Lower lobe of right lung (tissue), 2 donors: Measurements from ENCODE around the gene ARFGEF3. TPM values are rescaled to one million over a fixed set of nuclear protein-coding genes. Genes with fewer than 3 reads are reported as not detected.
"Not testable (repeated sequence)": the region's sequence is repeated elsewhere in the genome, so short reads cannot be mapped to it uniquely, and the experiment has no call there.

Source experiments
- ATAC-seq, 2 donors: fragments of 200-7000 bp; cut with Tn5 transposase; one replicate each; pipeline ENCODE4 v1.9.1; 2020 to 2022; ENCODE audit warnings: mild to moderate bottlenecking in 2 of 2, moderate library complexity in 2 of 2
- DNase-seq: peaks from one replicate; pipeline ENCODE4 v3.0.0-alpha.2; 2020
- H3K27ac ChIP-seq: fragments of 200-600 bp; one replicate; pipeline ENCODE4 v1.8.0; 2022
- H3K27me3 ChIP-seq: fragments of 200-600 bp; one replicate; pipeline ENCODE4 v1.8.0; 2022; ENCODE audit warnings: low read depth
- H3K36me3 ChIP-seq: fragments of 200-600 bp; one replicate; pipeline ENCODE4 v1.8.0; 2022; ENCODE audit warnings: mild to moderate bottlenecking
- H3K4me1 ChIP-seq: fragments of 200-600 bp; one replicate; pipeline ENCODE4 v1.8.0; 2022
- H3K4me3 ChIP-seq: fragments of 200-600 bp; one replicate; pipeline ENCODE4 v1.8.0; 2022; ENCODE audit warnings: mild to moderate bottlenecking
- H3K9me3 ChIP-seq: fragments of 200-600 bp; one replicate; pipeline ENCODE4 v1.8.0; 2022
- intact Hi-C: fragments of 100-400 bp; cut with DNase I; formaldehyde crosslinking; loops from one replicate; pipeline ENCODE4 v1.11.0; 2022
- total RNA-seq: library from RNA; stranded (reverse); fragmentation: NEBNext Ultra II Directional; extraction: Animal tissue kit (Norgen Biotek cat#: 25700); gene quantifications from one replicate; pipeline ENCODE4 v1.2.1, GENCODE V29; 2021
- TF ChIP-seq, protein P1 (sequence below): fragments of 200-600 bp; IDR thresholded peaks from one replicate; pipeline ENCODE4 v1.8.0; 2022; ENCODE audit warnings: antibody characterized with exemption, mild to moderate bottlenecking
- donor health status: DM: no; HTN: yes; CAD: no; lungs with severe emphysema.

ARFGEF3 gene
- total RNA-seq, 1 donor from 2014 or later, result 33.8 TPM

DNA sequence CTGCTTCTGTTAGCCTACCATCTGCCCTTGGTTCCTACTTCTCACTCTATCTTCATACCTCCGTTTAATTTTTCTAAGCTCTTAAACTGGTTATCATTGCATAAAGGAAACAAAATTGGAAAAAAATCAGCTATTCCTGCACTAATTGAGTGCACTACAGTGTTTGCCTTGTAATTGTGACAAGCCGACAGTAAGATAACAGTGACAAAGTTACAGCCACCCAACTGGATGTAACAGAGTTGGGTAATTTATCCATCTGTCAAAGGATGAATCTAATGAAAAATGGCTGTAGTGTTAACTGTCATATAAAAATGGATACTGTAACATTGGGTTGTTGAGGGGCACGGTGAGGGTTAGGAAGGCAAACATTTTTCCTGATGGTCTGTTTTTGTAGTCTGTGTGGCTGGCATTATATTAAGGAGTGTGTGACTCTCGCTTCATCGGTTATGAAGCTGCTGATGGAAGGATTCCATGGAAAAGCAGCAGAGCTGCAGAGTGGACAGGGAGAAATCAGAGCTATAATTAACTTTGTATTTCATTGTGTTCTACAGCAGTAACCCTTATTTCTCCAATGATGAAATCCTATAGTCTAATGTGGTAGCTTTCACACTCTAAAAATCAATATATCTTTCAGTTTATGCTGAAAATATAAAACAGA lies 43.8 kb downstream of the ARFGEF3 start:
- H3K4me3 ChIP-seq, result no peak overlapping the region
- TF ChIP-seq, protein P1, sequence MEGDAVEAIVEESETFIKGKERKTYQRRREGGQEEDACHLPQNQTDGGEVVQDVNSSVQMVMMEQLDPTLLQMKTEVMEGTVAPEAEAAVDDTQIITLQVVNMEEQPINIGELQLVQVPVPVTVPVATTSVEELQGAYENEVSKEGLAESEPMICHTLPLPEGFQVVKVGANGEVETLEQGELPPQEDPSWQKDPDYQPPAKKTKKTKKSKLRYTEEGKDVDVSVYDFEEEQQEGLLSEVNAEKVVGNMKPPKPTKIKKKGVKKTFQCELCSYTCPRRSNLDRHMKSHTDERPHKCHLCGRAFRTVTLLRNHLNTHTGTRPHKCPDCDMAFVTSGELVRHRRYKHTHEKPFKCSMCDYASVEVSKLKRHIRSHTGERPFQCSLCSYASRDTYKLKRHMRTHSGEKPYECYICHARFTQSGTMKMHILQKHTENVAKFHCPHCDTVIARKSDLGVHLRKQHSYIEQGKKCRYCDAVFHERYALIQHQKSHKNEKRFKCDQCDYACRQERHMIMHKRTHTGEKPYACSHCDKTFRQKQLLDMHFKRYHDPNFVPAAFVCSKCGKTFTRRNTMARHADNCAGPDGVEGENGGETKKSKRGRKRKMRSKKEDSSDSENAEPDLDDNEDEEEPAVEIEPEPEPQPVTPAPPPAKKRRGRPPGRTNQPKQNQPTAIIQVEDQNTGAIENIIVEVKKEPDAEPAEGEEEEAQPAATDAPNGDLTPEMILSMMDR, result no peak
- ATAC-seq (no peak), DNase-seq (no peak)
- H3K27ac ChIP-seq, result no peak overlapping the region
- H3K27me3 ChIP-seq, result no peaks in the 10 kb centered on the region
- no peaks in the 10 kb centered on the region for H3K4me1 ChIP-seq
- no peaks in the 10 kb centered on the region for H3K36me3 ChIP-seq
- intact Hi-C loops, result no loop called here
- no peaks in the 10 kb centered on the region for H3K9me3 ChIP-seq

DNA sequence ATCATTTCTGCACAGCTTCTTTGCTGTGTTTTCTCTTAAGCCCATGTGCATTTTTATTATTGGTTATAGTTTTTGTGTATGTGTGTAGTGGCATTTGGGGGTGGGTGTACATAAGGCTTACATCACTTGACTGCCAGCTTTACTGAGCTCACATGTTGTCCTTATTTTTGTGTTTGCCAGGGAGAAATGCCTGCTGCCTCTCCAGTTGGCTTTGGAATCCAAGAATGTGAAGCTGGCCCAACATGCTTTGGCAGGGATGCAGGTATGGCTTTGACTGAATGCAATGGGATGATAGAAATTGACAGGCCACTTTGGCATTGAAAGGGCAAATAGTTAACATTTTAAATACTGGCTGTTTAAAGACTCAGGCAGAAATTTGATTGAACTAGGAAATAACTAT lies 45.1 kb downstream of the ARFGEF3 start:
- intact Hi-C loops, result no loop called here
- Histone ChIP-seq H3K4me1 (no peaks in the 10 kb centered on the region), H3K27ac (no peak overlapping the region), H3K27me3 (no peaks in the 10 kb centered on the region), H3K9me3 (no peaks in the 10 kb centered on the region), H3K36me3 (no peaks in the 10 kb centered on the region), H3K4me3 (no peak overlapping the region)
- ATAC-seq (no peak), DNase-seq (no peak)
- TF ChIP-seq, protein P1, result no peak

DNA sequence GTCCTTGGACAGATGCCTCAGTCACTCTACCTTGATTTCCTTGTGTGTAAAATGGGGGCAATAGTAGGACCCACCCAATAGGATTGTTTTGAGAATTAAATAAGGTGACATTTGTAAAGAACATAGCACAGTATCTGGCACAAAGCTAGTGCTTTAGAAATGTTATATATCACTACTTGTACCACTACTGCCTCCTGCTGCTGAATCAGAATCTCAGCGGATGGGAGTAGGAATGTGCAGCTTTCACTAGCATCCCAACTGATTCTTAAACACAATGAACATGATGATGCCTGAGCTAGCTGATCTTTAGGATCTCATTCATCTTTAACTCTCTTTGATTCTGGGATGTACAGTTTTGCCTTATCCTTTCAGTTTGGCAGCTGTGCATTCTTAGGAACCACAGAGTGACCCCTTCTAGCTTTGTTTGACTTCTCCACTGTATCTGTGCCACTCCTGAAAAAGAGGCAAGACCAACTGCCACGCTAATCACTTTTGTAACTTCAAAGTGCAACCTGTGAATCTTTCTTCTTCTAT lies 49.4 kb downstream of the ARFGEF3 start:
- no peak overlapping the region for H3K4me3 ChIP-seq
- DNase-seq (no peak), ATAC-seq (peak in 1 of 2 donors; percentile 40)
- H3K9me3 ChIP-seq, result no peaks in the 10 kb centered on the region
- intact Hi-C loops, result no loop called here
- TF ChIP-seq, protein P1, result peak; percentile 21
- H3K36me3 ChIP-seq, result no peaks in the 10 kb centered on the region
- H3K27me3 ChIP-seq, result no peaks in the 10 kb centered on the region
- H3K4me1 ChIP-seq, result no peaks in the 10 kb centered on the region
- H3K27ac ChIP-seq, result no peak overlapping the region

DNA sequence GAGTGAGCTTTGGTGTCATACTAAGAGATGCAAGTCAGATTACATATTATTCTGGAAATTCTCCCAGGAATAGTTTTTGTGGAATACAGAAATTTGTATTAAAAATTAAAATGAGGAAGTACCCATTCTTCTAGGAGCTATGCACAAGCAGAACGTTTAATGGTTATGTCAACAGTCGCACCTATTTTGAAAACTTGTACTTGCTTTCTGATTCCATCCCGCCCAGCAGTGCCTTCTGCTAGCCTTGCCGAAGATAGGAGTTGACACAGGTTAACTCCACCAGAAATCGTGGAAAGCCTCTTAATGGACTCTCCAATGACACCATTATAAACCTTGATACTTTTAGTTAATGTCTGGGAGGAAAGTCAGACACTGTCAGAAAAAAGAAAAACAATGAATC lies 49.9 kb downstream of the ARFGEF3 start:
- no peak for DNase-seq
- Histone ChIP-seq H3K27me3 (no peaks in the 10 kb centered on the region), H3K9me3 (no peaks in the 10 kb centered on the region), H3K36me3 (no peaks in the 10 kb centered on the region), H3K4me3 (no peak overlapping the region), H3K4me1 (no peaks in the 10 kb centered on the region), H3K27ac (no peak overlapping the region)
- TF ChIP-seq, protein P1, result no peak
- no peak for ATAC-seq
- intact Hi-C loops, result no loop called here

DNA sequence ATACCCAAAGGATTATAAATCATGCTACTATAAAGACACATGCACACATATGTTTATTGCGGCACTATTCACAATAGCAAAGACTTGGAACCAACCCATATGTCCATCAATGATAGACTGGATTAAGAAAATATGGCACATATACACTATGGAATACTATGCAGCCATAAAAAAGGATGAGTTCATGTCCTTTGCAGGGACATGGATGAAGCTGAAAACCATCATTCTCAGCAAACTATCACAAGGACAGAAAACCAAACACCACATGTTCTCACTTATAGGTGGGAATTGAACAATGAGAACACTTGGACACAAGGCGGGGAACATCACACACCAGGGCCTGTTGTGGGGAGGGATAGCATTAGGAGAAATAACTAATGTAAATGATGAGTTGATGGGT lies 50.8 kb downstream of the ARFGEF3 start:
- not testable (repeated sequence) for ATAC-seq

DNA sequence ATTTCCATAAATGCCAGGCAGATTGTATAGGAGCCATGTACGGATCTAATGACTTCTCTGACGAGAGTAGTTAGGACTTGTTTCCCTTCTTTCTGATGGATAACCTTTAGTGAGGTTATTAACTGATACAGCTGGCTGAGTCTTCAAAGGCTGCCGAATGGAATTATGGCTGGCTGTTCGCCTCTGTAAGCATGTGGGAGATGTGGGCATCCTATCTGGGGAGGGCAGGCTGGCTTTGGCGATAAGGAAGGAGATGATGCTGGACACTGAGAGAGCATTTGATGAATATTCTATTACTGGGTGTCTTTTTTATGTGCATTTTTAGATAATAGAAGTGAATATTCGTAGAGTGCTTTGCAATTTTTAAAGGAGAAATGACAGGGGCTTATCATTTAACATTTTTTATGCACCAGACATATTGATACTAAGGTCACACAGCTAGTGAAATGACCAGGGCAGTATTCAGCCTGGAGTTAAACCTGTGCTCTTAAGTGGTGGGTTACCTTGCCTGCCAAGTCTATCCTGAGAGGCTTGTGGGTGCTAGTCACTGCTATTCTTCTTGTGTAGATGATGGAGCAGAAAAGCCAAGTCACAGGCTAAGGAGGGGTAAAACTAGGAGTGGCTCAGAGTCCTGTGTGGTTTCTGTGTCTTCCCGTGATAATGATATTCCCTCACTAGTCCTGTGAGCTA lies 53.5 kb downstream of the ARFGEF3 start:
- TF ChIP-seq, protein P1, result no peak
- no peak overlapping the region for H3K27ac ChIP-seq
- ATAC-seq, result peak in 1 of 2 donors; percentile 31

More for the DNA sequence above, 50.8 kb downstream of the ARFGEF3 start:
- H3K9me3 ChIP-seq, intact Hi-C loops, H3K27me3 ChIP-seq, H3K4me1 ChIP-seq, DNase-seq, H3K36me3 ChIP-seq, H3K27ac ChIP-seq, H3K4me3 ChIP-seq: not testable (repeated sequence)

More for the DNA sequence above, 53.5 kb downstream of the ARFGEF3 start:
- intact Hi-C loops, result no loop called here
- Histone ChIP-seq H3K4me1 (no peaks in the 10 kb centered on the region), H3K36me3 (no peaks in the 10 kb centered on the region), H3K4me3 (no peak overlapping the region), H3K27me3 (no peaks in the 10 kb centered on the region), H3K9me3 (no peaks in the 10 kb centered on the region)
- no peak for DNase-seq
